Heart left ventricle (tissue), 16 donors: Measurements from ENCODE around the gene TRPM7. TPM values are rescaled to one million over a fixed set of nuclear protein-coding genes. Genes with fewer than 3 reads are reported as not detected.

Source experiments
- ATAC-seq, 4 donors: fragments of 200-7000 bp; cut with Tn5 transposase; one replicate each; pipeline ENCODE4 v1.9.1; 2020 to 2022; ENCODE audit warnings: moderate library complexity in 4 of 4, mild to moderate bottlenecking in 3 of 4, moderate number of reproducible peaks in 1 of 4
- DNase-seq, 5 donors: peaks; one replicate each; pipeline ENCODE4 v3.0.0-alpha.2; 2020
- H3K27ac ChIP-seq, 12 donors: fragments of 200-600 bp; sonication (generic) in 4 of 12; one replicate each; pipeline versions ENCODE4 v1.5.0 to v1.8.0; 2016 to 2022; ENCODE audit warnings: mild to moderate bottlenecking in 2 of 12
- H3K27me3 ChIP-seq, 9 donors: fragments of 200-600 bp; sonication (generic) in 2 of 9; one replicate each; pipeline versions ENCODE4 v1.5.1 to v1.8.0; 2016 to 2022; ENCODE audit warnings: mild to moderate bottlenecking in 3 of 9
- H3K36me3 ChIP-seq, 9 donors: fragments of 200-600 bp; sonication (generic) in 2 of 9; one replicate each; pipeline versions ENCODE4 v1.5.0 to v1.8.0; 2018 to 2022; ENCODE audit warnings: mild to moderate bottlenecking in 2 of 9
- H3K4me1 ChIP-seq, 12 donors: fragments of 200-600 bp; sonication (generic) in 4 of 12; one replicate each; pipeline versions ENCODE4 v1.5.0 to v1.8.0; 2016 to 2022; ENCODE audit warnings: mild to moderate bottlenecking in 3 of 12
- H3K4me3 ChIP-seq, 12 donors: fragments of 200-600 bp; sonication (generic) in 4 of 12; one replicate each; pipeline versions ENCODE4 v1.5.0 to v1.8.0; 2017 to 2022; ENCODE audit warnings: mild to moderate bottlenecking in 9 of 12, moderate library complexity in 4 of 12
- H3K9me3 ChIP-seq, 12 donors: fragments of 200-600 bp; sonication (generic) in 4 of 12; one replicate each; pipeline versions ENCODE4 v1.5.0 to v1.8.0; 2016 to 2022; ENCODE audit warnings: mild to moderate bottlenecking in 1 of 12
- CTCF ChIP-seq, 12 donors: fragments of 200-600 bp; sonication (generic) in 4 of 12; IDR thresholded peaks; one replicate each; pipeline versions ENCODE4 v1.5.0 to v1.8.0; 2018 to 2022; ENCODE audit warnings: antibody characterized with exemption in 12 of 12, mild to moderate bottlenecking in 5 of 12
- POLR2A ChIP-seq, 2 donors: fragments of 450-650 bp; IDR thresholded peaks; one replicate each; pipeline ENCODE4 v1.6.1; 2017; ENCODE audit warnings: antibody characterized with exemption in 2 of 2, mild to moderate bottlenecking in 2 of 2, moderate library complexity in 2 of 2
- WGBS, 4 donors: extraction: QIAGEN DNeasy Blood & Tissue Kit in 2 of 4; methylation state at CpG; one replicate each; pipeline versions ENCODE4 v1.1.5 to v1.1.7; 2013 to 2018; 5-methylcytosine and 5-hydroxymethylcytosine counted together
- intact Hi-C, 10 donors: fragments of 100-400 bp; cut with DNase I; formaldehyde crosslinking; loops; one replicate each; pipeline versions ENCODE4 v1.11.1 to v1.14.2; 2022
- polyA plus RNA-seq, 2 donors: library from polyadenylated mRNA; stranded (reverse); fragments of 200-250 nt; gene quantifications; one replicate each; pipeline ENCODE4 v1.2.3, GENCODE V29; 2013
- total RNA-seq, 9 donors: library from RNA; depleted of rRNA in 2 of 9; stranded (reverse); fragments of >200 nt in 2 of 9; fragmentation: NEBNext Ultra II Directional in 3 of 9; extraction: Animal tissue kit (Norgen Biotek cat#: 25700) in 3 of 9; gene quantifications; one replicate each; pipeline versions ENCODE4 v1.1.0 to v1.2.4, GENCODE V29; 2016 to 2023
- donor health status: ischemic (EF 13 %, LVEDD 7.1; RV severe dilation, severe dysfunction).
- donor health status: healthy with polysubstance abuse.
- donor health status: DM: no; HTN: yes; CAD: no.
- donor health status: DM: no; HTN: no; CAD: no.
- donor health status: ischemic (EF 25% LVEDD 6.9; RV normal size, moderate dysfunction).
- donor health status: ischemic (EF 25% LVEDD 5.7; RV mildly dilated, moderate dysfunction).
- donor health status: healthy.
- donor health status: DM: yes; HTN: yes; CAD: no.
- donor health status: ischemic (EF 35%, LVEDD 5.7; RV mildly dilated, moderate dysfunction).
- donor health status: nonischemic (EF 11% LVEDD 7.7; RV severe dilation, severe dysfunction).
- donor health status: DM: yes; HTN: yes; CAD: no.
- donor health status: PGD.
- donor health status: ischemic (EF 29% LVEDD 5.4; RV normal size, mild dysfunction).
- donor health status: nonischemic (EF 23%, LVEDD 6.1; RV moderate dilation, normal function).

TRPM7 gene
- total and polyA plus RNA-seq, 11 donors = 11.9 to 49.3 (median 30.6) TPM

- no peak for TF ChIP-seq POLR2A (IDR thresholded peaks at IDR 0.05)
- no peak for TF ChIP-seq CTCF (IDR thresholded peaks at IDR 0.05)
- Histone ChIP-seq H3K4me3 (no peak overlapping the region), H3K27ac (no peak overlapping the region), H3K4me1 (no peaks in the 10 kb centered on the region), H3K9me3 (no peaks in the 10 kb centered on the region), H3K27me3 (no peaks in the 10 kb centered on the region), H3K36me3 (peaks cover 0 to 100% (median 92%) of the 10 kb centered on the region in 9 donors)
- DNase-seq (no peak), ATAC-seq (no peak)
- intact Hi-C loops = loop anchor here in 1 of 10 donors (5.0 kb wide), 1 partner anchor 70 kb away; no protein-coding TSS in a partner anchor
- 78 to 91% (median 89%) methylated on average over 3 of the region's 3 CpGs for WGBS, 4 donors
Observed at GRCh38 chr15:50652671-50653070, 33.9 kb downstream of the TRPM7 start.

DNA sequence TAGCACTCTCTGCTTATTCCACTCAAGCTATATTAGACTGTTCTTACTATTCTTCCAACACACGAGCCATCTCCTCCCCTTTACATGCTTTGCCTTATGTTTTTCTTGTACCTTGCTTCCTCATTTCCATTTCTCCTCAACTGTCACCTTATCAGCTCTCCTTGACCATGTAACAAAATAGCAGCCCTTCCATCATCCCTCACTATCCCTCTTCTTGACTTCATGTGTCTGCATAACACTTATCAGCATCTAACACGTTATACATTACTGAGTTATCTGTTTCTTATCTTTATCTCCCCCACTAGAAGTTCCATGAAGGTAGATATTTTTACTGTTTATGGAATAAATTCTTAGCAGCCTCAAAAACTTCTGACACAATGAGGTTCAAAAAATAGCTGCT lies 45.3 kb downstream of the TRPM7 start:
- no peak for ATAC-seq
- TF ChIP-seq POLR2A (IDR thresholded peaks at IDR 0.05) (no peak), CTCF (IDR thresholded peaks at IDR 0.05) (no peak)
- intact Hi-C loops = loop anchor here in 3 of 10 donors (10.0 kb wide), 3 partner anchors 47 to 147 kb away; no protein-coding TSS in a partner anchor
- no peak for DNase-seq
- Histone ChIP-seq H3K9me3 (no peaks in the 10 kb centered on the region), H3K4me1 (no peaks in the 10 kb centered on the region), H3K4me3 (no peak overlapping the region), H3K36me3 (peaks cover 7 to 97% (median 91%) of the 10 kb centered on the region in 9 donors), H3K27ac (no peak overlapping the region), H3K27me3 (no peaks in the 10 kb centered on the region)
- WGBS, 4 donors = 58 to 70% (median 66%) methylated on average over 2 of the region's 2 CpGs

GRCh38 chr15:50636146-50636545 lies 50.5 kb downstream of the TRPM7 start:
- DNase-seq (no peak), ATAC-seq (no peak)
- TF ChIP-seq CTCF (IDR thresholded peaks at IDR 0.05) (no peak), POLR2A (IDR thresholded peaks at IDR 0.05) (no peak)
- H3K27ac ChIP-seq = no peak overlapping the region
- no peaks in the 10 kb centered on the region for H3K27me3 ChIP-seq
- 96 to 98% (median 97%) methylated on average over 9 of the region's 9 CpGs for WGBS, 4 donors
- intact Hi-C loops = loop anchor here in 1 of 10 donors (10.0 kb wide), 1 partner anchor 51 kb away; no protein-coding TSS in a partner anchor
- H3K4me3 ChIP-seq = no peak overlapping the region
- peaks cover 5 to 98% (median 95%) of the 10 kb centered on the region in 9 donors for H3K36me3 ChIP-seq
- H3K4me1 ChIP-seq = no peaks in the 10 kb centered on the region
- H3K9me3 ChIP-seq = no peaks in the 10 kb centered on the region

DNA sequence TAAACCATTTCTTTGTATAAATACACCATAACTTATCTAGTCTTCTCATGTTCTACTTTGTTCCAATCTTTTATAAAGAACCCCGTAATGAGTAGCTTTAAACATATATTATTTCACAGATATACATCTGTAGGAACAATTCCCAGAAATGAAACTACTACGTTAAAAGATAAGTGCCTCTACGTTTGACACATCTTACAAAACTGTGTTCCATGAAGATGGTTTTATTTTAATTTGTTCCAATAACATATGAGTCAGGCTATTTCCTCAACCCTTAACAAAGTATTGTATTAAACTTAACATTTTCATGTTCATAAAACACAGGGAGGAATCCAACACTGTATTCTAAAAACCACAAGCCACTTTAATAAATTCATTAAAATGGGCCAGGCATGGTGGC lies 52.9 kb downstream of the TRPM7 start:
- intact Hi-C loops = loop anchor here in 2 of 10 donors (5.0 to 10.0 kb wide), 2 partner anchors 36 to 49 kb away; no protein-coding TSS in a partner anchor

More for the DNA sequence above, 52.9 kb downstream of the TRPM7 start:
- Histone ChIP-seq H3K27ac (no peak overlapping the region), H3K4me3 (no peak overlapping the region), H3K36me3 (peaks cover 5 to 98% (median 97%) of the 10 kb centered on the region in 9 donors), H3K9me3 (no peaks in the 10 kb centered on the region), H3K4me1 (peaks cover 0 to under 1% (median 0%) of the 10 kb centered on the region in 12 donors), H3K27me3 (no peaks in the 10 kb centered on the region)
- 66 to 80% (median 75%) methylated on average over 3 of the region's 3 CpGs for WGBS, 4 donors
- DNase-seq = no peak
- TF ChIP-seq CTCF (IDR thresholded peaks at IDR 0.05) (no peak), POLR2A (IDR thresholded peaks at IDR 0.05) (no peak)
- no peak for ATAC-seq
